Measurements from ENCODE around the gene TAB3.
"Not testable (repeated sequence)": the region's sequence is repeated elsewhere in the genome, so short reads cannot be mapped to it uniquely, and the experiment has no call there.

TAB3 gene

GRCh38 chrX:30819080-30819479, 70.0 kb downstream of the TAB3 start:
- no peak for DNase-seq (ENCODE audit: low spot score)

DNA sequence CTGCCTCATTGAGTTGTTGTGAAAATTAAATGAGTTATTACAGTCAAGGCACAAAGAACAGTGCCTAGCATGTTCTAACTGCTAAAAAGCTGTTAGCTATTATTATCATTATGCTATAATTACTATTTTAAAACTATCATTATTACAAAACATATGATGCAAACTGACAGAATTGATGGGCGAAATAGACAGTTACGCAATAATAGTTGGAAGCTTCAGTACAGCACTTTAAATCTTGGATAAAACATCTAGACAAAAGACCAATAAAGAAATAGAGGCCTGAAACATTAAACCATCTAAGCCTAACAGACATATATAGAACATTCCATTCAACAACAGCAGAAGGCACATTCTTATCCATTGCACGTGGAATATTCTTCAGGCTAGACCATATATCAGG, 73.0 kb downstream of the TAB3 start:
- no peak for DNase-seq (ENCODE audit: low spot score)

DNA sequence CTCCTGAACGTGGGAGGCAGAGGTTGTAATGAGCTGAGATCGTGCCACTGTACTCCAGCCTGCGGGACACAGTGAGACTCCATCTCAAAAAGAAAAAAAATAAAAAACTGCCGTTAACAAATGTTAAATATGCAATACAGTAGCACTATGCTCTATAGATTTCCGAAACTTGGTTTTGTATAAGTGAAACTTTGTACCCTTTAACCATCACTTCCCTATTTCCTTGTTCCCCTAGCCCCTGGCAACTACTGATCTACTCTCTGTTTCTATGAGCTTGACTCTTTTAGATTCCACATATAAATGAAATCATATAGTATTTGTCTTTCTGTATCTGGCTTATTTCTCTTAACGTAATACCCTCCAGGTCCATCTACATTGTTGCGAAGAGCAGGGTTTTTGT, 74.1 kb downstream of the TAB3 start:
- no peak for DNase-seq (ENCODE audit: low spot score)

DNA sequence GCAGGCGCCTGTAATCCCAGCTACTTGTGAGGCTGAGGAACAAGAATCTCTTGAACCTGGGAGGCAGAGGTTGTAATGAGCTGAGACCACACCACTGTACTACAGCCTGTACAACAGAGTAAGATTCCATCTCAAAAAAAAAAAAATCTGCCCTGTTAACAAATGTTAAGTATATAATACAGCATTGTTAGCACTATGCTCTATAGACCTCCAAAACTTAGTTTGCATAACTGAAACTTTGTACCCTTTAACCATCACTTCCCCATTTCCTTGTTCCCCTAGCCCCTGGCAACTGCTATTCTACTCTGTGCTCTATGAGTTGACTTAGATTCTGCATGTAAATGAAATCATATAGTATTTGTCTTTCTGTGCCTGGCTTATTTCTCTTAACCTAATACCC, 76.7 kb downstream of the TAB3 start:
- DNase-seq (ENCODE audit: low spot score): no peak

GRCh38 chrX:30806187-30806728, 82.8 kb downstream of the TAB3 start:
- DNase-seq (ENCODE audit: low spot score): no peak

DNA sequence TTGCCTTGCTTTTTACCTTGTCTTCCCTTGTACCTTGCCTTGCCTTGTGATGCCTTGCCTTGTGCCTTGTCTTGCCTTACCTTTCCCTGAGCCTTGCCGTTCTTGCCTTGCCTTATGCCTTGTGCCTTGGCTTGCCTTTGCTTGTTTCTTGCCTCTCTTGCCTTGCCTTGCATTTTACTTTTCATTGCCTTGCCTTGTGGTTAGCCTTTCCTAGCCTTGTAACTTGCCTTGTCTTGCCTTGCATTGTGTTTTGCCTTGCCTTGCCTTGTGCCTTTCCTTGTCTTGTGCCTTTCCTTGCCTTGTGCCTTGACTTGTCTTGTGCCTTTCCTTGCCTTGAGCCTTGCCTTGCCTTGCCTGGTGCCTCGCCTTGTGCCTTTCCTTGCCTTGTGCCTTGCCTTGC, 84.6 kb downstream of the TAB3 start:
- no peak for DNase-seq (ENCODE audit: low spot score)

- DNase-seq (ENCODE audit: low spot score): no peak
Observed at GRCh38 chrX:30800901-30801300, 88.2 kb downstream of the TAB3 start.

GRCh38 chrX:30799327-30799726, 89.7 kb downstream of the TAB3 start:
- no peak for DNase-seq (ENCODE audit: low spot score)

GRCh38 chrX:30798810-30799209, 90.2 kb downstream of the TAB3 start:
- DNase-seq (ENCODE audit: low spot score): no peak

GRCh38 chrX:30797301-30797700, 91.8 kb downstream of the TAB3 start:
- not testable (repeated sequence) for DNase-seq (ENCODE audit: low spot score)

- DNase-seq (ENCODE audit: low spot score): no peak
Observed at GRCh38 chrX:30795981-30796958, 92.8 kb downstream of the TAB3 start.

DNA sequence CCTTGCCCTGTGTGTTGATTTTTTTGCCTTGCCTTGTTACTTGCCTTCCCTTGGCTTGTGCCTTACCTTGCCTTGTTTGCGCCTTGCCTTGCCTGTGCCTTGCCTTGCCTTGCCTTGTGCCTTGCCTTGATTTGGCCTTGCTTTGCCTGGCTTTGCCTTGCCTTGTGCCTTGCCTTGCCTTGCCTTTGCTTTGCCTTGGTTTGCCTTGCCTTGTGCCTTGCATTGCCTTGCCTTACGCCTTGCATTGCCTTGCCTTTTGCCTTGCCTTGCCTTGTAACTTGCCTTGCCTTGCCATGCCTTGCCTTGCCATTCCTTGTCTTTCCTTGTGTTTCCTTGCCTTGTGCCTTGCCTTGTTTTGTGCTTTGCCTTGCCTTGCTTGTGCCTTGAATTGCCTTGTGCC, 94.6 kb downstream of the TAB3 start:
- DNase-seq (ENCODE audit: low spot score): no peak

DNA sequence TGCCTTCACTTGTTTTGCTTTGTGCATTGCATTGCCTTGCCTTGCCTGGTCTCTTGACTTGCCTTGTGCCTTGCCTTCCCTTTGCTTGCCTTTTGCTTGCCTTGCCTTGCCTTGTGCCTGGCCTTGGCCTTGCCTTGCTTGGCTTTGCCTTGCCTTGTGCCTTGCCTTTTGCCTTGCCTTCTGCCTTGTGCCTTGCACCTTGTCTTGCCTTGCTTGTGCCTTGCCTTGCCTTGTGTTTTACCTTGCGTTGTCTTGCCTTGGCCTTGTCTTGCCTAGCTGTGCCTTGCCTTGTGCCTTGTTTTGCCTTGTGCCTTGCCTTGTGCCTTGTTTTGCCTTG, 95.3 kb downstream of the TAB3 start:
- no peak for DNase-seq (ENCODE audit: low spot score)

GRCh38 chrX:30793075-30793766, 95.8 kb downstream of the TAB3 start:
- no peak for DNase-seq (ENCODE audit: low spot score)

DNA sequence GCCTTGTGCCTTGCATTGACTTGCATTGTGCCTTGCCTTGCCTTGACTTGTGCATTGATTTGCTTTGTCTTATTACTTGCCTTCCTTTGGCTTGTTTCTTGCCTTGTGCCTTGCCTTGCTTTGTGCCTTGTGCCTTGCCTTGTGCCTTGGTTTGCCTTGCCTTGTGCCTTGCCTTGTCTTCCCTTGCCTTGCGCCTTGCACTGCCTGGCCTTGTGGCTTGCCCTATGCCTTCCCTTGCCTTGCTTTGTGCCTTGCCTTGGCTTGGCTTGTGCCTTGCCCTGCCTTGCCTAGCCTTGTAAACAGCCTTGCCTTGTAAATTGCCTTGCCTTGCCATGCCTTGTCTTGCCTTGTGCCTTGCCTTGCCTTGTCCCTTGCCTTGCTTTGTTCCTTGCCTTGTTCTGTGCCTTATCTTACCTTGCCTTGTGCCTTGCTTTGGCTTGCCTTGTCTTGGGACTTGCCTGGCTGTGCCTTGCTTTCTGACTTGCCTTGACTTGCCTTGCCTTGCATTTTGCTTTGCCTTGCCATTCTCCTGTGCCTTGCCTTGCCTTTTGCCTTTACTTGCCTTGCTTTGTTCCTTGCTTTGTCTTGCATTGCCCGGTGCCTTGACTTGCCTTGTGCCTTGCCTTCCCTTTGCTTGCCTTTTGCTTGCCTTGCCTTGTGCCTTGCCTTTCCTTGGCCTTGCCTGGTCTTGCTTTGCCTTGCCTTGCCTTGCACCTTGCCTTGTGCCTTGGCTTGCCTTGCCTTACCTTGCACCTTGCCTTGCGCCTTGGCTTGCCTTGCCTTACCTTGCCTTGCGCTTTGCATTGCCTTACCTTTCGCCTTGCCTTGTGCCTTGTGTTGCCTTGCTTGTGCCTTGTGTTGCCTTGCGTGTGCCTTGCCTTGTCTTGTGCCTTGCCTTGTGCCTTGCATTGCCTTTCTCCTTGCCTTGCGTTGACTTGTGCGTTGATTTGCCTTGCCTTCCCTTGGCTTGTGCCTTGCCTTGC, 97.5 kb downstream of the TAB3 start:
- no peak for DNase-seq (ENCODE audit: low spot score)

DNA sequence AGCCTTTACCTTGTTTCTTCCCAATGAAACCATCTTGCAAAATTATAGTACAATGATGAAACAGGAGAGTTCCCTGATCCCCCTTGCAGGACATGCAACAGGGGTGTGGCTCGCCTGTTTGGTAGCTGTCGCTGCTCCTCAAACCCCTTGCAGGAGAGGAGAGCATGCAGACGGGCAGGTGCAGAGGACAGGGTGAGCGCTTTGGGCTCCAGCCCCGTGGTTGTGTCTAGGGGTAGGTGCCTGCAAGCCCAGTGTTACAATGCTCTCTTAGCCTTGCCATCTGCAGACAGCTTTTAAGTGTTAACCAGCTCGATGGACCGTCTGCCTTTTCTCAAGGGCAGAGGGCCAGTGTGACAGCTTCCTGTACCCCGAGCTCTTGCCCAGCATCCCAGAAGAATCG, 102.0 kb downstream of the TAB3 start:
- no peak for DNase-seq (ENCODE audit: low spot score)

DNA sequence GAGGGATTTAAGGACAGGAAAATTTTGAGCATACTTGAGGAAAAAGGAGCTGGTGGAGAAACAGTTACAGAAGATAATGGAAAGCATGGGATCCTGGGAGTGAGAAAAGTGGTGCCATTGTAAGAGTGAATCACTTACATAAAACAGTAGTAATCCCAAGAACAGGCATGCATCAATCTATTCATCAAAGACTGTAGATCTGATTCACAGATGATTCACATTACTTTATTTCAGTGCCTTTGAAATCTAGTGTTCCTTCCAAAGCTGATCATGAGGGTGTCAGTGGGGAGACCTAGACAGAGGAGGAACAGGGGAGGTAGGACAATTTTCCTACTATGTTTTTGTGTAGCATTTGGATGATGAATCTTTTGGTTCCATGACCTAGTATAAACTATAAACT, 102.7 kb downstream of the TAB3 start:
- no peak for DNase-seq (ENCODE audit: low spot score)

DNA sequence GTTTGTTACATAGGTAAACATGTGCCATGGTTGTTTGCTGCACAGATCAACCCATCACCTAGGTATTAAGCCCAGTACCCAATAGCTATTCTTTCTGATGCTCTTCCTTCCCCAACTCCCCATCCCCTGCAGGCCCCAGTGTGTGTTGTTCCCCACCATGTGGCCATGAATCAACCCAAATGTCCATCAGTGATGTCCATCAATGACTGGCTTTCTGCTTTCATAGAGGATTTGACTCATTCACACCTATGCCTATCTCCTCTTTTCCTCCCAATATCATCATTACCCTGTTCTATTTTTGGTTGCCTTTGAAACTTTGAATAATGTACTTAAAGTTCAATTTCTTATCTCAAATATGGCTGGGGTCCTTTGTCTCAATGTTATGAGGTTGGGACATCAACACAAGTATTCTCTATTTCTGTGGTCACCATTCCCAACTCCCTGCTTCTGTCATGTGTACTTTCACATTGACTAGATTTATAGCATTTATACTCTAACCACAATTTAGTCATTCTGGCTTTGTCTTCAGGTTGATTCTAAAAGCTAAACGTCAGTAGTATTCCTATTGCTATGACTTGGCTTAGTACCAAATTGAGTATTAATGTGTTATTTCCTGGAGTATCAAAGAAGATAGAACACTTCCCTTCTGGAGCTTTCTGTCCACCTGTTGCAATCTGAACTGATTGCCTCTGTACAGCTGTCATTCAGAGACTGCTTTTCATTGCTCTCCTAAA, 107.2 kb downstream of the TAB3 start:
- no peak for DNase-seq (ENCODE audit: low spot score)

- no peak for DNase-seq (ENCODE audit: low spot score)
Observed at GRCh38 chrX:30779453-30780030, 109.5 kb downstream of the TAB3 start.

GRCh38 chrX:30777575-30777974, 111.5 kb downstream of the TAB3 start:
- no peak for DNase-seq (ENCODE audit: low spot score)
